NCI-H748 treated with DMSO at 0.1 percent for 48 hours (cell line): ENCODE data around the gene NOS1.
"Not testable (repeated sequence)": the region's sequence is repeated elsewhere in the genome, so short reads cannot be mapped to it uniquely, and the experiment has no call there.

ENCODE experiments used
- DNase-seq: peaks from one replicate; lab custom pipeline; 2025; lab: John Stamatoyannopoulos, UW

NOS1 gene

GRCh38 chr12:117361347-117361751, at the start of gene NOS1:
NOS1 (minus strand) TSS chr12:117361626; CDS start chr12:117331069, 30,557 bp downstream.
- DNase-seq = no peak

DNA sequence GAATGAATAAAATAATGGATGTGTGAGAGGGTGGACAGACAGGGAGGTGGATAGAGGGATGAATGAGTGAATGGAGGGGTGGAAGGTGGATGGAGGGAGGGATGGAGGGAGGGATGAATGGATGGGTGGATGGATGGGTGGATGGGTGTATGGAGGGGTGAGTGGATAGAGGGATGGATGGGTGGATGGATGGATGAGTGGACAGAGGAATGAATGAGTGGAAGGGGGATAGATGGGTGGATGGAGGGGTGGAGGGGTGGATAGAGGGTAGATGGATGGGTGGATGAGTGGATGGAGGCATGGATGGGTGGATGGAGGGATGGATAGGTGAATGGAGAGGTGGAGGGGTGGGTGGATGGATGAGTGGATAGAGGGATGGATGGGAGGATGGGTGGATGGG, 47.9 kb upstream of the NOS1 start:
- DNase-seq = no peak

- DNase-seq = no peak
Measured at GRCh38 chr12:117408161-117408791, 46.9 kb upstream of the NOS1 start.

GRCh38 chr12:117404940-117405339, 43.5 kb upstream of the NOS1 start:
- DNase-seq = no peak

- DNase-seq = no peak
Measured at GRCh38 chr12:117404203-117404853, 42.9 kb upstream of the NOS1 start.

DNA sequence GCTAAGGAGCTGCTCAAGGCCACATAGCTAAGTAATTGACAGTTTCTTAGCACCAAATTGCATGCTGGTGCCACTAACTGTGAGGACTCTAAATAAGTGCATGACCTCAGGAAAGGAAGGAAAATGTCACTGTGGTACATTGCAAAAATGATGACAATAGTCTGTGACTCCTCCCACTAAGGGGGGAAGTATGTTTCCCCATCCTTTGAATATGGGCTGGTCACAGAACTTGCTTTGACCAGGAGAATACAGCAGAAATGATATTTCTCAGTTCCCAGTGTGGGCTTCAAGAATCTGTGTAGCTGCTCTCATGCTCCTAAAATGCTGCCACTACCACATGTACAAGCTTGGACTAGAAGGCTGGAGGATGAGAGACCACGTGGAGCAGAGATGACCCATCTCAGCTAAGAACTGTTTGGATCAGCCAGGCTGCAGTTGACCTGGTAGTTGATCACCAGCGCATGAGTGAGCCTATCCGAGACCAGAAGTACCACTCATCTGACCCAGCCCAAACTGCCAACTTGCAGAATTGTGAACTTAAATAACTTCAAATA, 42.2 kb upstream of the NOS1 start:
- DNase-seq = no peak

DNA sequence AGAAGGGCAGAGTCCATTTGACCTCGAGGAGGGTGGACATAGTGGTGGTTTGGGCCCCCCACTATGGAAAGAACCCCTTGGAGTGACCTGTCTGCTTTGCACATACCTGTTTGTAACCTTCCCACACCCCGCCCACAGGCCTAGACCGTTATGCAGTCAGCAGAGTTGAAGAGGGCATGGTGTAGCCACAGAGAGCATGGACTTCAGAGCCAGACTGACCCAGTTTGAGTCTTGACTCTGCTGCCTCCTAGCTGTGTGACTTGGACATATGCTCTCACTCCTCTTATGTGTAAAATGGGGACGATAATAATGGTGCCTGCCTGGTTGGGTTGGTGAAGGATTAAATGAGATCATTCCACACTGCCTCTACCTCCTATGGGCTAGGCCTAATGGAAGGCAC, 40.9 kb upstream of the NOS1 start:
- no peak for DNase-seq

DNA sequence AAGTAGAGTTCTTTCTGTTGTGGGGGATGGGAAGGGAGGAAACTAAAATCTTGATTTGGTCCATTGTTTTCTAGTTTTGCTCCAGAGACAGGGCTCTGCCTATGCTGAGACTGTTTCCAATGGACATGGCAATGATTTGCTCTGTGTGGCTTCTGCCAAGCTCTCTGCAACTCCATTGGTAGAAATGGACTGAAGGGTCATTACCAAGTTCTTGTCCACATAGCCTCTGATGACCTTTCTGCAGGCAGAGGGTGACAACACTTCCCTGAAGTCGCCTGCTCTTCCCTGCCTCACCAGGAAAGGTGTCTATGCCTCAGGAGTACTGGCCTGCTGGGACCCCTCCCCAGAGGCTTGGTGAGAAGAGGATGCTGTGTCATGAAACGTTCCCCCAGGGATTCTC, 39.5 kb upstream of the NOS1 start:
- no peak for DNase-seq

GRCh38 chr12:117398482-117398881, 37.1 kb upstream of the NOS1 start:
- DNase-seq = not testable (repeated sequence)

GRCh38 chr12:117395766-117396165, 34.3 kb upstream of the NOS1 start:
- DNase-seq = no peak

- no peak for DNase-seq
Measured at GRCh38 chr12:117394491-117394890, 33.1 kb upstream of the NOS1 start.

GRCh38 chr12:117393656-117394055, 32.2 kb upstream of the NOS1 start:
- DNase-seq = no peak

DNA sequence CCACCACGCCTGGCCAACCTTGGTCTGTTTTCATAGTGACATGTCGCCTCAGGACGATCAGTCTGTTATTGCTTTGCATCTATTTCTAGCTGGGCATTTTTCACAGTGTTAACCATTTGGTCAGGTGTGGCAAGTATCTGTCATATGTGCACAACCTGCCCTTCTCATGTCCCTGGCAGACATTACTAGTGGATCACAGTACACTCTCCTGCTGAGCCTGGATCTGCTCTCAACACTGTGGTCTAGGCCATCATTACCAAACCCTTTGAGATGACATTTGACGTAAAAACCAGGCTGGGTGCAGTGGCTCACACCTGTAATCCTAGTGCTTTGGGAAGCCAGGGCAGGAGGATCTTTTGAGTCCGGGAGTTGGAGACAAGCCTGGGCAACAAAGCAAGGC, 29.4 kb upstream of the NOS1 start:
- no peak for DNase-seq

GRCh38 chr12:117388951-117389446, 27.6 kb upstream of the NOS1 start:
- DNase-seq = no peak

GRCh38 chr12:117387832-117388231, 26.4 kb upstream of the NOS1 start:
- DNase-seq = no peak

- no peak for DNase-seq
Measured at GRCh38 chr12:117384735-117385134, 23.3 kb upstream of the NOS1 start.

- DNase-seq = no peak
Measured at GRCh38 chr12:117380083-117380482, 18.7 kb upstream of the NOS1 start.

DNA sequence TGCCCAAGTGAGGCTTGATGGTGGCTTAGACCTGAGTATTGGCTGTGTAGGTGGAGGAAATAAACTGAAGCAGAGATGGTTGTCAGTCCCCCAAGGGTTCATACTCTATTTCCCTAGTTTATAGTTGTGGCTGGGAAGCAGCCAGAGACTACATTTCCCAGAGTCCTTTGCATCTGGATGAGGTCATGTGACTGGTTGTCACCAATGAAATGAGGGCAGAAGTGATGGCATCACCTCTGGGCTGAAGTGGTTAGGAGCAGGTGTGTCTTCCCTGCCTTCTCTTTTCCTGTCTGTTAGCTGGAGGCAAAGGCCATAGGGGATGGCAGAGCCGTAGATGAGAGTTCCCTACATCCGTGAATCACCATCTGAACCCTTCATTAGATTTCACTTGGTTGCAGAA, 16.3 kb upstream of the NOS1 start:
- DNase-seq = no peak

GRCh38 chr12:117370588-117370987, 9.2 kb upstream of the NOS1 start:
- no peak for DNase-seq

DNA sequence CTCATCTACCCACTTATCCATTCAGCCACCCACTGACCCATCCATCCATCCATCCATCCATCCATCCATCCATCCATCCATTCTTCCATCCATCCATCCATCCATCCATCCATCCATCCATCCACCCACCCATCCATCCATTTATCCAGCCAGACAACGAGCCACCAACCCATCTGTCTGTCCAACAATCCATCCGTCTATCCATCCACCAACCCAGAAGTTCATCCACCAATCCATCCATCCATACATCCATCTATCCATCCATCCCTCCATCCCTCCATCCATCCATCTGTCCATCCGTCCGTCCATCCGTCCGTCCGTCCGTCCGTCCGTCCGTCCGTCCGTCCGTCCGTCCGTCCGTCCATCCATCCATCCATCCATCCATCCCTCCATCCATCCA, 8.6 kb upstream of the NOS1 start:
- DNase-seq = not testable (repeated sequence)

- DNase-seq = peak; percentile 54
Measured at GRCh38 chr12:117367006-117367638, 5.7 kb upstream of the NOS1 start.

GRCh38 chr12:117365049-117365616, 3.7 kb upstream of the NOS1 start:
- DNase-seq = peak; percentile 17
